ENCODE measurements around the gene GPC6.

GPC6 gene

DNA sequence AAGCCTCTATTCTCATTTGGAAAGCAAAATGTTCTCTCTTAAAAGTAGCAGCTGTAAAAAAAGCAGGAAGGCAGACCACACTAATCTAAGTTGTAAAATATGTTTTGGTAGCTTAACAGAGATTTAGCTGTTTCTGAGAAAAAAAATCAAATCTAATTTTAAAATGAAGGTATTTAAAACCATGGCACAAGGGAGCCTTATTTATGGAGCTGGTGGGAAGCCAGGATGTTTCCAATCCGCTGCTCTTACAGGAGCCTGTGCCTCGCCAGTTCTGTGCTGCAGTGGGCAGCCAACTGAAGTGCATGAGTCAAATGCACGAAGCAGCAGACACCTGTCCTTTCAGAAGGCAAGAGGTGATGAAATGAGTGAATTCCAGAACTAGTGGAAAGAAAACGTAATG, 28.2 kb downstream of the GPC6 start:
- TF ChIP-seq, protein P1, sequence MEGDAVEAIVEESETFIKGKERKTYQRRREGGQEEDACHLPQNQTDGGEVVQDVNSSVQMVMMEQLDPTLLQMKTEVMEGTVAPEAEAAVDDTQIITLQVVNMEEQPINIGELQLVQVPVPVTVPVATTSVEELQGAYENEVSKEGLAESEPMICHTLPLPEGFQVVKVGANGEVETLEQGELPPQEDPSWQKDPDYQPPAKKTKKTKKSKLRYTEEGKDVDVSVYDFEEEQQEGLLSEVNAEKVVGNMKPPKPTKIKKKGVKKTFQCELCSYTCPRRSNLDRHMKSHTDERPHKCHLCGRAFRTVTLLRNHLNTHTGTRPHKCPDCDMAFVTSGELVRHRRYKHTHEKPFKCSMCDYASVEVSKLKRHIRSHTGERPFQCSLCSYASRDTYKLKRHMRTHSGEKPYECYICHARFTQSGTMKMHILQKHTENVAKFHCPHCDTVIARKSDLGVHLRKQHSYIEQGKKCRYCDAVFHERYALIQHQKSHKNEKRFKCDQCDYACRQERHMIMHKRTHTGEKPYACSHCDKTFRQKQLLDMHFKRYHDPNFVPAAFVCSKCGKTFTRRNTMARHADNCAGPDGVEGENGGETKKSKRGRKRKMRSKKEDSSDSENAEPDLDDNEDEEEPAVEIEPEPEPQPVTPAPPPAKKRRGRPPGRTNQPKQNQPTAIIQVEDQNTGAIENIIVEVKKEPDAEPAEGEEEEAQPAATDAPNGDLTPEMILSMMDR (IDR thresholded peaks at IDR 0.05; ENCODE audit: borderline replicate concordance, insufficient read depth, low read depth, low read length): no peak
- no peak overlapping the region for H3K4me3 ChIP-seq (ENCODE audit: low read depth, low read length)

DNA sequence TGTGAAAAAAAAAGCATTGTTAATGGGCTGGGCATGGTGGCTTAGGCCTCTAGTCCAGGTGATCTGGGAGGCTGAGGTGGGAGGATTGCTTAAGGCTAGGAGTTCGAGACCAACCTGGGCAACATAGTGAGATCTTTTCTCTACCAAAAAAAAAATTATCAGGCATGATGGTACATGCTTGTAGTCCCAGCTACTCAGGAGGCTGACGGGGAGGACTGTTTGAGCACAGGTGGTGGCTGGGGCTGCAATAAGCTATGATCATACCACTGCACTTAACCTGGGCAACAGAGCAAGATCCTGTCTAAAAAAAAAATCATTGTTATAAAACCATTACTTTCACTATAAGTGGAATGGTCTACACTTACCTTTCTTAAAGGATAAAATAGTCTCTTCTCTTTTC, 30.4 kb downstream of the GPC6 start:
- H3K4me3 ChIP-seq (ENCODE audit: low read depth, low read length): no peak overlapping the region
- TF ChIP-seq, protein P1 (IDR thresholded peaks at IDR 0.05; ENCODE audit: borderline replicate concordance, insufficient read depth, low read depth, low read length): no peak

DNA sequence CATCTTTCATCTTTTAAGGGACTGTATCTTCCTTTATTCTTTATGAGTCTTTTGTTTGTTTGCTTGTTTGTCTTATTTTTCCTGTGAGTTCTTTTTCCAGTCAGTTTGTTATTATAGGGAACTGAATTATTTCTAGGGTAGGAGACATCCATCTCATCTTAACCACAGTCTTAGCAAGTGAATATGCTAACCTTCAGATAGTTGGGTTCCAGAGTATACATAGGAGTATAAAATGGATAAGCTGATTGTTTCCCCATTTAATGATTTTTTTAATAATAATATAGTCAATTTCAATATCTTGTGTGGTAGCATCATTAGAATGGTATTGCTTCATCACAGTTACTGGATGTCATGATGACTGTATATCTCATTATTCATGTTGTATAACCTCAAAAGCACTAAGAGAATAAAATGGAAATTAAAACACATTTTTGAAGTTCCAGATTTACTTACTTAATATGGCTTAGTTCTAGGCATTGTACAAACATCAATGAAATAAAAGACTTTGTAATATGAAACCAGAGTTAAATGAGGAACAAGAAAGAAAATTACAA, 33.0 kb downstream of the GPC6 start:
- TF ChIP-seq, protein P1 (IDR thresholded peaks at IDR 0.05; ENCODE audit: borderline replicate concordance, insufficient read depth, low read depth, low read length): no peak

DNA sequence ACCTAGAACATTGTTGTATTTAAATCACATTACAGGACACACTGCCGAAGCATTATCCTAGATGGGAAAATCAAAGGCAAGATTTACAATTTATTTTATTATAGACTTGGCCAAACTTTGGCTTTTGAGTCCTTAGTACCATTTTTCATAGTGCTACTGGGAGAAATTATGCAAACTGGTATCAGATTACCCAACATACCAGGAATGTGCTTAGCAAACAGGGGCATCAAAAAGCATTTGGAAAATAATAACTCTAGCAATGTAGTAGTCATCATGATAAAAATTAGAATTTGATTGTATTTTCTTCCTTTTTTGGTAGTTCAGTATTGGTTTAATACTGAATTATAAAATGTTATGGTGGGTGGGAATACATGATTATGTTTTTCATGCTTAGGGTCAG, 34.0 kb downstream of the GPC6 start:
- H3K4me3 ChIP-seq (ENCODE audit: low read depth, low read length): no peak overlapping the region
- TF ChIP-seq, protein P1 (IDR thresholded peaks at IDR 0.05; ENCODE audit: borderline replicate concordance, insufficient read depth, low read depth, low read length): no peak

More for the DNA sequence above, 33.0 kb downstream of the GPC6 start:
- H3K4me3 ChIP-seq (ENCODE audit: low read depth, low read length): no peak overlapping the region

DNA sequence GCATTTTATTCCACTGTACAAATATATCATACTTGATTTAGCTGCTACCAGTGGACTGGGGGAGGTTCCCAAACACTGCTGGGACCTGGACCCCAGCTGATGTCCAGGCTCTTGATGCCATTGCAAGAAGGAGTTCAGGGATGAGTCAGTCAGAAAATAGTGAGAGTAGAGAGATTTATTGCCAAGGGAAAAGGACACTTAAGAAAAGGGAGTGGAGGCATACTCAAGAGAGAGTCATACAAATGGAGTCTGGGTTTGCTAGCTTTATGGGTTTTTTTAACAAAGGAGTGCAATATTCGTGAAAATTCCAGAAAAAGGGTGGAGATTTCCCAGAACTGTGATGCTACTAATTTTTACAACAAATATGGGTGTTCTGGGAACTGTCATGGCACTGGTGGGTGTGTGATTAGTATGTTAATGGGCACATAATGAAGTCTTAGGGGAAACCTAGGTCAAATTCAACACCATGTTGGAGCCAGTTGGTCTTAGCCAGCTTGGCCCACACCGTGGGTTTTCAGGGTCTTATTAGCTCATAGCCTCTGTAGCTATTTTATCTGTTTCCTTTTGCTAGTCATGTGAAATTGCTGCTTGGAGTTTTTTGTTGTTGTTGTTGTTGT, 36.2 kb downstream of the GPC6 start:
- H3K4me3 ChIP-seq (ENCODE audit: low read depth, low read length): no peak overlapping the region
- TF ChIP-seq, protein P1 (IDR thresholded peaks at IDR 0.05; ENCODE audit: borderline replicate concordance, insufficient read depth, low read depth, low read length): no peak

DNA sequence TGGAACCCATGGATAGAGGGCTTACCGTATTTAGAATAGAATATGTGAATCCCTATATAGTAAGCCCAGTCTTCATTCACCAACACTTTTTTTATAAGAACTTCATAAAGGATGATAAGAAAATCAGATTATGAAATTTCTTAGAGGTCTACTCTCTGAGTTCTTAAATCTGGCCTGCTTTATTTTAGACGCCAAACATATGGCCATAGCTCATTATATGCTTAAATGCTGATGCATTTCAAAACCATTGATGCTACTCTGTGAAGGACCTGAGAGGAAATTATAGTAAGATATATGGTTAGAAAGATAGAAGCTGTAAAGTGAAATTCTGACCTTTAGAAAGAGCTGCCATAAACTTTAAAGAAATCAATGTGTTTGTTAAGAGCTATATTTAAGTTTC, 38.3 kb downstream of the GPC6 start:
- TF ChIP-seq, protein P1 (IDR thresholded peaks at IDR 0.05; ENCODE audit: borderline replicate concordance, insufficient read depth, low read depth, low read length): no peak
- H3K4me3 ChIP-seq (ENCODE audit: low read depth, low read length): no peak overlapping the region

DNA sequence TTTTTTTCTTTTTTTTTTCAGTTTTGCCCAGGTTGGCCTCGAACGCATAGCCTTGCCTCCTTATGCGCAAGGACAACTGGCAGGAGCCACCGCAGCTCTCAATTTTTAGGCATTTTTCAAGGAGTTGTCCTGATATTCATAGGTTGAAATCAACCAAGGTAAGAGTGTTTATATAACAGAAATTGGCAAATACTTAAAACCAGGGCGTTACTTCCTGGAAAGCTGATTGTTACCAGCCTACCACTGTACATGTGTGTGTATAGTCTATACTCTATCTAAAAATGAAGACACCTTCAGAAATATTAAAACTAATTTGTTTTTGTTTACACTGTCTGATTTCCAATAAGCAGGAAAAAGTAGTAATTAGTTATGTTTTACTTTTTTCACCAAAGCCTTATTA, 39.2 kb downstream of the GPC6 start:
- TF ChIP-seq, protein P1 (IDR thresholded peaks at IDR 0.05; ENCODE audit: borderline replicate concordance, insufficient read depth, low read depth, low read length): no peak
- H3K4me3 ChIP-seq (ENCODE audit: low read depth, low read length): no peak overlapping the region

Measured in GM12875 (cell line).